Measurements from ENCODE around the gene LRP1.

LRP1 gene

DNA sequence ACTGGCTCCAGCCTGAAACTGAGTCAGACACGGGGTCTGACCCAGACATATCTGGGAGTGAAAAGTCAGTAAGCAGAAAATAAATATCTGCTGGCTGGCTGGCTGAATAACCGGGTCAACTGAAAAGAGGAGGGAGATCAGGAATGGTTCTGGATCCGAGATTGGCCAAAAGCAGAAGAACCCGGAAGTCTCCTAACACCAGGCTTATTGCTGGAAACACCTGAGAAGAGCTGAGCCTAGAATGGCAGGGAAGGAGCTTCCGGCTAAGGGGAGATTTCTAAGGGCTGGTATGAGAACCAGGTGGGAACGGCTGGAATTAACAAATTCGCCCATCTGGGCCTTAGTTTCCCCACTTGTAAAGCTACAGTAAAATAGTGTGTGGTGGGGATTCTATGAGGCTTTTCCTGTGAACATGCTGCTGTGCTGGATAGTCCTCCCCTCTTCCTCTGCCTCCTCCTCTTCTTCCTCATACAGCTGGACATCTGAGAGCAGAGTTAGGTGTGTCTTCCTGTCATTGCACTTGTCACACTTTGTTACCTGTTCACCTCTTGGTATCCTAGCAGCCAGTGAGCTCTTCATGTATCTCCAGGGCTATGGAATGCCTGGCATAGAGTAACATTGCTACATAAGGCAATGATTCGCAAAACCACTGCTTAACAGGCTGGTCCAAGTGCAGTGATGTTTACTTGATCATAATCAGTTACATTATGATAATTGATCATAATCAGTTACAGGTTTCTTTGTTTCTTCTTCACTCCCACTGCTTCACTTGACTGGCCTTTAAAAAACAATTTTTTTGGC, 99.2 kb downstream of the LRP1 start:
- DNase-seq, result peak; percentile 73

GRCh38 chr12:57229046-57229633, 100.9 kb downstream of the LRP1 start:
- DNase-seq, result peak; percentile 54

DNA sequence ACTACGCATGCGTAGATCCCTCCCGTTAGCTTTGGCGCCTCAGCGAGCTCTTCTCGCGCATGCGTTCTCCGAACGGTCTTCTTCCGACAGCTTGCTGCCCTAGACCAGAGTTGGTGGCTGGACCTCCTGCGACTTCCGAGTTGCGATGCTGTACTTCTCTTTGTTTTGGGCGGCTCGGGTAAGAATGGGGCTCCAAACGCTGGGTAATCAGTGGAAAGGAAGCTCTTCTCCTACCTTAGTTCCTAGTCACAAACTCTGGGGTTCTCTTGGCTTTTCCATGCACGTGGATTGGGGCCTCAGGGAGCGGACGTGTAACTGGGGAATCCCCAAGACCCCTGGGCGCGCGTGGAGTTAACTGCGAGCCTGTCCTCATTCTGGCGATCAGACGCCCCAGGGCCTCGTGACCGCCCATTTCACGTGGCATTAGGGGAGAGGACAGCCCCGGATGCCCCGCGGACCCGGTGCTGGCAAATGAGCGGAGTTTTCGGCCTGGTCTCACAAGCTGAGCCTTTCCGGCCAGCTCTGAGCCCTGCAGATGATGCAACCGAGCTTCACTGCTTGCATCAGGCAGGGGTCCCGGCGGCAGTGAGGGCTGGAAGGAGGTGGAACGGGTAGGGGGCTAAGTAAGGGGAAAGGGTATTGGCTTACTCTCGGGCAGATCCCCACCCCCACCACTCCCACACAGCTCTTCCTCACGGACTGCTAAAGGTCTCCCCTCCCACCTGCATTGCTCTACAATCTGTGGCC, 101.5 kb downstream of the LRP1 start, which contains the start of gene SHMT2:
TSS of gene SHMT2 (plus strand) at position 78 of the 747 bp plus-strand sequence. CDS start at position 146, 68 bp downstream.
- DNase-seq, result peak; percentile 98

DNA sequence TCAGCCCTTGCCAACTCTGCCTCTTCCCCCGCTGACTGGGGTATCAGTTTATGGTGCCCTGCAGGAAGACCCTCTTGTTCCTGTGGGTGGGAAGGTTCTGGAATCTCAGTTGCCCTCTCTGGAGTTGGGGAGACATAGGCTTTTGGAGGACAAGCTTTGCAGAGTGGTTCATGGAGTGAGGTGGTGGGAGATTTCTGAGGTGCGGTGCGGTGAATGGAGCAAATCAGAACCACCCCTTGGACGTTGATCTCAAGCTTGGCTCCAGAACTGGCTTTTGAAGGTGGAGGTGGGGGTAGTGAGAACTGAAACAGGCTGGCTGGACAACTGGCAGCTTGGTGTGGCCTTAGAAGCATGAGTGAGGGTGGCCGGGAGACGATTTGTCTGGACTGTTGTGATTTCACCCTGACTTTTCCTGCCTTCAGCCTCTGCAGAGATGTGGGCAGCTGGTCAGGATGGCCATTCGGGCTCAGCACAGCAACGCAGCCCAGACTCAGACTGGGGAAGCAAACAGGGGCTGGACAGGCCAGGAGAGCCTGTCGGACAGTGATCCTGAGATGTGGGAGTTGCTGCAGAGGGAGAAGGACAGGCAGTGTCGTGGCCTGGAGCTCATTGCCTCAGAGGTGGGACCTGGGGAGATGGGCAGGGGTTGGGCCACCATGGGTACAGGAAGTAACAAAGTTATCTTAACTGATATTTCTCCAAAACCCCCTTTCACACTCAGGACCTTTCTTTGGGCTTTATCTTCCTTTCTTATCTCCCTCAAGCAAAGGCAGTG, 102.3 kb downstream of the LRP1 start:
- DNase-seq, result no peak

DNA sequence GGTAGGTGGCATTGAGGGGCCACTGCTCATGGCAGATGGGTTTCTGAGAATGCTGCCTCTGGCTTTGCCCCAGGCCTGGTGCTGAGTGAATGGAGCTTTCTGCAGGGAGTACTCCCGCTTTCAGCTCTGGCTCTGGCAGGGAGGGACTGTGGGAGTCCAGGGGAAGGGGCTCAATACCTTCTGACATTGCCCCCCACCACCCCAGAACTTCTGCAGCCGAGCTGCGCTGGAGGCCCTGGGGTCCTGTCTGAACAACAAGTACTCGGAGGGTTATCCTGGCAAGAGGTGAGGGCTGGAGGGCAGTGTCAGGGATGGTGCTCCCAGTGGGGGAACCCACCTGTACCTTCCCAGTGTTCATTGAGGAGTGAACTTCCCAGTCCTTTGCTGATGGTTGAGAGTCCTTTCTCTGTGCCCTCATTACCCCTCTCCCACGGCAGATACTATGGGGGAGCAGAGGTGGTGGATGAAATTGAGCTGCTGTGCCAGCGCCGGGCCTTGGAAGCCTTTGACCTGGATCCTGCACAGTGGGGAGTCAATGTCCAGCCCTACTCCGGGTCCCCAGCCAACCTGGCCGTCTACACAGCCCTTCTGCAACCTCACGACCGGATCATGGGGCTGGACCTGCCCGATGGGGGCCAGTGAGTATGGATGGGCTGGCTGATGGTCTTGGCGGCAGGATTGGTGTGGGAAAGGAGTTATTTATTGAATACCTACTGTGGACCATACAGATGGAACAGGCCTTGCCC, 103.2 kb downstream of the LRP1 start:
- no peak for DNase-seq

DNA sequence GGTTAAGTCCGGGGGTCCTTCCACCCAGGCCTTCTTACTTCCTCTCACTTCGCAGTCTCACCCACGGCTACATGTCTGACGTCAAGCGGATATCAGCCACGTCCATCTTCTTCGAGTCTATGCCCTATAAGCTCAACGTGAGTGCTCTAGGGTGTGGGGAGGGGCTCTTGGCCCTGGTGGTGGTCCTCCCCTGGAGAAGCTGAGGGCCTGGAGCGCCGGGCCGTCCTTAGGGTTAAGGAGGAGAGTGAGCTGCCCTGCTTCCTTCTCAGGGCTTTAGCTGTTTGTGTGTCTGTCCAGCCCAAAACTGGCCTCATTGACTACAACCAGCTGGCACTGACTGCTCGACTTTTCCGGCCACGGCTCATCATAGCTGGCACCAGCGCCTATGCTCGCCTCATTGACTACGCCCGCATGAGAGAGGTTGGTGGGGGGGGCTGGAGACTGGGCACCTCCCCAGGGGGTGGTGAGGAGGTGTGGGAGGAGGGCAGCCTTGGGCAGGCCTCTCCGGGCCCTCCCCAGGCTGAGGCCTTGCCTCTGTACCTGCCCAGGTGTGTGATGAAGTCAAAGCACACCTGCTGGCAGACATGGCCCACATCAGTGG, 104.0 kb downstream of the LRP1 start:
- DNase-seq, result no peak

DNA sequence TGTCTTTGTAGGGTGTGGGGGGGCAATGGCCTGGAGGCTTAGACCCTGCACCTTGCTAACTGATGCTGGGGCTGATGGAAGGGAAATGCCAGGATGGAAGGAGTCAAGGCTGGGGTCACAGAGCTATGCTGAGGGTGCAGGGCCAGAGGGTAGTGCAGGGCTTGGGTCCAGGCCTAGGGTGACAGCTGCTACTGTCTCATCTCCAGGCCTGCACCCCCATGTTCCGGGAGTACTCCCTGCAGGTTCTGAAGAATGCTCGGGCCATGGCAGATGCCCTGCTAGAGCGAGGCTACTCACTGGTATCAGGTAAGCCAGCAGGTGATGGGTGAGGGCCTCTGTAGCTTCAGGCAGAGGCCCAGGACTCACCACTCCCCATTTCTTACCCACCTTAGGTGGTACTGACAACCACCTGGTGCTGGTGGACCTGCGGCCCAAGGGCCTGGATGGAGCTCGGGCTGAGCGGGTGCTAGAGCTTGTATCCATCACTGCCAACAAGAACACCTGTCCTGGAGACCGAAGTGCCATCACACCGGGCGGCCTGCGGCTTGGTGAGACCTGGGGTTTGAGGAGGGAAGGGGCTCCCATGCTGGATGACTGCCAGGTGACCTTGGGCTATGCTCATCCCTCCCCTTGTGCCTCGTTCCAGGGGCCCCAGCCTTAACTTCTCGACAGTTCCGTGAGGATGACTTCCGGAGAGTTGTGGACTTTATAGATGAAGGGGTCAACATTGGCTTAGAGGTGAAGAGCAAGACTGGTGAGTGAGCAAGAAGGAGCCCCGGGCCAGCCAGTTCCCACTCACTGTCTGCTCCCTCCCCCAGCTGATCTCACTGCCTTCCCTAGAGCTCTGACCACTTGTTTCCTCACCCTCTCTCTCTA, 105.3 kb downstream of the LRP1 start:
- no peak for DNase-seq

GRCh38 chr12:57234233-57234570, 105.9 kb downstream of the LRP1 start:
- DNase-seq, result no peak

DNA sequence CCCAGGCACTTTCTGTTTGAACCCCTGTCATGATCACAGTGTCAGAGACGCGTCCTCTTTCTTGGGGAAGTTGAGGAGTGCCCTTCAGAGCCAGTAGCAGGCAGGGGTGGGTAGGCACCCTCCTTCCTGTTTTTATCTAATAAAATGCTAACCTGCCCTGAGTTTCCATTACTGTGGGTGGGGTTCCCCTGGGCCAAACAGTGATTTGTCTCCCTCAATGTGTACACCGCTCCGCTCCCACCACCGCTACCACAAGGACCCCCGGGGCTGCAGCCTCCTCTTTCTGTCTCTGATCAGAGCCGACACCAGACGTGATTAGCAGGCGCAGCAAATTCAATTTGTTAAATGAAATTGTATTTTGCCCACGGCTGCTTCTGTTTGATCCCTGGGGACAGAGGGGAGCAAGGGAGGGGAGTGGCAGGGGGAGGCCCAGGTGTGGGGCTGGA, 106.3 kb downstream of the LRP1 start:
- no peak for DNase-seq

- DNase-seq, result peak; percentile 98
These were observed 106.9 kb downstream of the LRP1 start for GRCh38 chr12:57235017-57235727.

GRCh38 chr12:57235728-57236131, 107.4 kb downstream of the LRP1 start:
- DNase-seq, result no peak

DNA sequence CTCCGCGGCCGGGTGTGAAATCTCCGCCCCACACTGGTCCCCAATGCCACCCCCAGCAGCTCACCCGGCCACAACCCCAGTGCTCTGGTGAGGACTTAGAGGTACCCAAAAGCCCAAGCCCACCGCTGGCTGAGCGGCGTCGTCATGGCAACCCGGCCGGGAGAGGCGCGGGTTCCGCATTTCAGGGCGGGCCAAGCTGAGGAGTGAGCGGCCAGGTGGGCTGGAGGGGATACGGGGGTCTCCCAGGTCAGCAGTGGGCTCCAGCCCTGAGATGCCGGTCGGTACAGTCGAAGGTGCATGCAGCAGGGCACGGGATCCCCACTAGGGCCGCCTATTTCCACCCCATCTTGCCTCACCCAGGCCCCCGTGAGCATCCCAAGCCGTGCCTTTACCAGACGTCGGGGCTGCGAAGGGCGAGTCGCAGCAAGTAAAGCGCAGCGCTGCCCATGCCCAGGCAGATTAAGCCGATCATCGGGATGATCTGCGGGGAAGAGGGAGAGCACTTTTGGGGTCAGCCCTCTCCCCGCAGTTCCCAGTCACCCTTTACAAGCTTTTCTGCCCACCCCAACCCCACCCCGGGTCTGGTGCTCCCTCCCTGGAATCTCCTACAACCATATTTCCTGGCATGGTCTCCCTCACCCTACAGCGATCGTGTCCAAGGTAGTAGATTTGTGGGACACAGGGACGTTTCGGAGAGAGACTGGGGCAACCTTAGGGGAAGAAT, 108.1 kb downstream of the LRP1 start:
- DNase-seq, result no peak

- DNase-seq, result no peak
These were observed 108.8 kb downstream of the LRP1 start for GRCh38 chr12:57236925-57237595.

DNA sequence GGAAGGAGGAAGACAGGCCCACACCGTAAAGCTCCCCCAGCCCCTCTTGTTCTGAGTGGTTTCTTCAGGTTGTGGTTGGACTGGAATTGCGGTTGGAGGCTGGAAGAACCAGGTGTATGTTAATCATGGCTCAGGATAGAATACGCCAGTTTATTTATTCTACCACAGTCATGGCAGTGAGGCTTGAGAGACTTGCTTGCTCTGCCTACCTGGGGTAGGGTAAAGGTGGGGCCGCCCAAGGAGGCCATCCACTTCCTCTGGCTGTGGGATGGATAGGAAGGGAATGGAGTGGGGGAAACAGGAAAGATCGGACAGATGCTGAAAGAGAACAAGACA, 109.3 kb downstream of the LRP1 start:
- DNase-seq, result peak; percentile 71

- DNase-seq, result peak; percentile 78
These were observed 109.9 kb downstream of the LRP1 start for GRCh38 chr12:57237932-57238853.

DNA sequence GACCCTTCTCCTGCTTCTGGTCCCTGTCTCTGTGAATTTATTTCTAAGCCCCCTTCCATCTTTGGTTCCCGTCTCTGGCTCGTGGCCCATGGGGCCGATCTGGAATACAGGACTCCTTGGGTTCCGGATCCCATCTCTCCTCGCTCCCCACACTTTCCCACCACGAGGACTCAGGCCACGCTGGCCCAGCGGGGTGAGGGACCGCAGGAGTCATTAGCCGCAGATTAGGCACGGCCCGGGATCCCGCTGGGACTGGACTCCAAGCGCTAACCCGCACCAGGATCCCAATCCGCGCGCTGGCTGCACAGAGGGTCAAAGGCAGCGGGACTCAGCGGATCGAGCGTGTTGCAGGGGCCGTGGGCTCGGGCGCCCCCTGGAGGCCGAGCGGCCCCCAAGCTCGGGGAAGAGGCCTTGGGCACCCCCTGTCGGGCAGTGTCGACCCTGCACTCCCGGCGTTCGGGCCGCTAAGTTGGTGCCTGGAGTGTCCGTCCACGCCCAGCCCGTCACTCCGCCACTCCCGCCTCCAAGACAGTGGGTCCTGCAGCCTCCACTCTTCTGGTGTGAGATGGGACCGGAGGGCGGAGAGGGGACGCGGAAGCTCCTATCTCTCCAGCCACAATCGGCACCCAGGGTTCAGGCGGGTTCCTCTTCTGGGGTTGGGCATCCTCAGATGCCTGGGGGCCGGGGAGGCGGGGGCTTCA, 110.7 kb downstream of the LRP1 start:
- DNase-seq, result peak; percentile 92

DNA sequence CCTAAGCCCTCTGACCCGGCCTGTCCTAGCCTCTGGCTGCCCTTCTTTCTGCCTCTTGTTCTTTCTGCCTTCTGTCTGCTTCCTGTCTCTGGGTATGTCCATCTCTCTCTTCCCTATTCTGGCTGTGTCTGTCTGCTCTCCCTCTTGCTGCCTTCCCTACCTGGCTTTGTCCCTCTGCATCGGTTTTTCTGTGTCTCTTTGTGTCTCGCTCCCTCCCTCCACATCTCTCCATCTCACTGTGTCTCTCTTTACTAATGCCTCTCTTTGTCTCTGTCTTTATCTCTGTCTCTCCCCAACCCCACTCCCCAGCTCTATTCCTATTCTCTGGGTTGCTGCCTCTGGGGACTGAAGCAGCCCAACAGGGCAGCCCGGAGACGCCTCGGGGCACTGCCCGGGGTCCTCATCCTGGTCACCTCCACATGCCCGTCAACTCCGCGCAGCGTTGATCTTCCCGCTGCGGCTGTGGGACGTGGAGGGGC, 111.3 kb downstream of the LRP1 start:
- peak; percentile 86 for DNase-seq

Data from NCI-H69 (cell line).